Measurements from ENCODE around the gene FANCE.

Gene FANCE

GRCh38 chr6:35474131-35474941 lies 22.2 kb downstream of the FANCE start:
- H3K4me3 ChIP-seq (ENCODE audit: low read depth, low read length) = no peak overlapping the region
- TF ChIP-seq, protein P1, sequence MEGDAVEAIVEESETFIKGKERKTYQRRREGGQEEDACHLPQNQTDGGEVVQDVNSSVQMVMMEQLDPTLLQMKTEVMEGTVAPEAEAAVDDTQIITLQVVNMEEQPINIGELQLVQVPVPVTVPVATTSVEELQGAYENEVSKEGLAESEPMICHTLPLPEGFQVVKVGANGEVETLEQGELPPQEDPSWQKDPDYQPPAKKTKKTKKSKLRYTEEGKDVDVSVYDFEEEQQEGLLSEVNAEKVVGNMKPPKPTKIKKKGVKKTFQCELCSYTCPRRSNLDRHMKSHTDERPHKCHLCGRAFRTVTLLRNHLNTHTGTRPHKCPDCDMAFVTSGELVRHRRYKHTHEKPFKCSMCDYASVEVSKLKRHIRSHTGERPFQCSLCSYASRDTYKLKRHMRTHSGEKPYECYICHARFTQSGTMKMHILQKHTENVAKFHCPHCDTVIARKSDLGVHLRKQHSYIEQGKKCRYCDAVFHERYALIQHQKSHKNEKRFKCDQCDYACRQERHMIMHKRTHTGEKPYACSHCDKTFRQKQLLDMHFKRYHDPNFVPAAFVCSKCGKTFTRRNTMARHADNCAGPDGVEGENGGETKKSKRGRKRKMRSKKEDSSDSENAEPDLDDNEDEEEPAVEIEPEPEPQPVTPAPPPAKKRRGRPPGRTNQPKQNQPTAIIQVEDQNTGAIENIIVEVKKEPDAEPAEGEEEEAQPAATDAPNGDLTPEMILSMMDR (IDR thresholded peaks at IDR 0.05; ENCODE audit: borderline replicate concordance, insufficient read depth, low read depth, low read length) = no peak

GRCh38 chr6:35474942-35475570 lies 22.9 kb downstream of the FANCE start:
- TF ChIP-seq, protein P1 (IDR thresholded peaks at IDR 0.05; ENCODE audit: borderline replicate concordance, insufficient read depth, low read depth, low read length) = no peak
- no peak overlapping the region for H3K4me3 ChIP-seq (ENCODE audit: low read depth, low read length)

- no peak overlapping the region for H3K4me3 ChIP-seq (ENCODE audit: low read depth, low read length)
- TF ChIP-seq, protein P1 (IDR thresholded peaks at IDR 0.05; ENCODE audit: borderline replicate concordance, insufficient read depth, low read depth, low read length) = no peak
These were observed 23.4 kb downstream of the FANCE start for GRCh38 chr6:35475573-35475972.

- H3K4me3 ChIP-seq (ENCODE audit: low read depth, low read length) = no peak overlapping the region
- TF ChIP-seq, protein P1 (IDR thresholded peaks at IDR 0.05; ENCODE audit: borderline replicate concordance, insufficient read depth, low read depth, low read length) = no peak
These were observed 23.9 kb downstream of the FANCE start for GRCh38 chr6:35476004-35476403.

GRCh38 chr6:35477028-35477427 lies 24.9 kb downstream of the FANCE start:
- TF ChIP-seq, protein P1 (IDR thresholded peaks at IDR 0.05; ENCODE audit: borderline replicate concordance, insufficient read depth, low read depth, low read length) = no peak
- H3K4me3 ChIP-seq (ENCODE audit: low read depth, low read length) = no peak overlapping the region

DNA sequence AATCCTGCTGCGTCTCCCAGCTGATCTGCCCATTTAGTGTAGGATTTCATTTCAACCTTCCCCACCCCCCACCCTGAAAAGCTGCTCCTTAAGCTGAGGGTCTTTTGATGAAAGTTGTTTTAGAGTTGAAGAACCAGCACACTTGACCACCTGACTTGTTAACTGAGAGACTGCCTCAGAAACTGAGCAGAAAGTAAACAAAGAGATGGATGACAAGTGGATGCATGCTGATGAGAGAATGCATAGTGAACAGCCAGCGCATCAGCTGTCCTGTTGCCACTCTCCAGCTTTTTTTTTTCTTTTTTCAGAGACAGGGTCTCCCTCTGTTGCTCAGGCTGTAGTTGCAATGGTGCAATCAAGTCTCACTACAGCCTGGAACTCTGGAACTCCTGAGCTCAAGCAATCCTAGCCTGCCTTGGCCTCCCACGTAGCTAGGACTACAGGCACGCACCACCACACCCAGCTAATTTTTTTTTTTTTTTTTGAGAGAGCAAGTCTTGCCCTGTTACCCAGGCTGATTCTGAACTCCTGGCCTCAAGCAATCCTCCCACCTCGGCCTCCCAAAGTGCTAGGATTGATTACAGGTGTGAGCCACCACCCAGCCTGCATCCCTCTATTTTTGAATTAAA lies 25.5 kb downstream of the FANCE start:
- H3K4me3 ChIP-seq (ENCODE audit: low read depth, low read length) = no peak overlapping the region
- TF ChIP-seq, protein P1 (IDR thresholded peaks at IDR 0.05; ENCODE audit: borderline replicate concordance, insufficient read depth, low read depth, low read length) = no peak
